Karpas-422 (cell line): Measurements from ENCODE around the gene EPO. TPM values are rescaled to one million over a fixed set of nuclear protein-coding genes. Genes with fewer than 3 reads are reported as not detected.
"Not testable (repeated sequence)": the region's sequence is repeated elsewhere in the genome, so short reads cannot be mapped to it uniquely, and the experiment has no call there.

Experiments used
- DNase-seq: peaks from one replicate; pipeline ENCODE4 v3.0.0-alpha.2; 2015
- H2AFZ ChIP-seq: fragments of 200-600 bp; sonication (generic); 2 replicates; pipeline ENCODE4 v1.6.1; 2014; ENCODE audit warnings: antibody characterized with exemption, low read length, mixed read lengths
- H3K27ac ChIP-seq: fragments of 200-600 bp; sonication (generic); 2 replicates; pipeline ENCODE4 v1.5.1; 2014; ENCODE audit warnings: mild to moderate bottlenecking, low read length, moderate library complexity
- H3K27me3 ChIP-seq: fragments of 200-600 bp; sonication (generic); 2 replicates; pipeline ENCODE4 v1.6.1; 2014; ENCODE audit warnings: low read length, mixed read lengths
- H3K36me3 ChIP-seq: fragments of 200-600 bp; sonication (generic); 2 replicates; pipeline ENCODE4 v1.6.1; 2014; ENCODE audit warnings: low read length, mixed read lengths; ENCODE audit not compliant: insufficient read depth
- H3K4me1 ChIP-seq: fragments of 200-600 bp; sonication (generic); 2 replicates; pipeline ENCODE4 v1.6.1; 2014; ENCODE audit warnings: mild to moderate bottlenecking, low read length, mixed read lengths
- H3K4me2 ChIP-seq: fragments of 200-600 bp; sonication (generic); 2 replicates; pipeline ENCODE4 v1.6.1; 2014; ENCODE audit warnings: low read length, low read depth, mild to moderate bottlenecking; ENCODE audit not compliant: poor library complexity, severe bottlenecking
- H3K4me3 ChIP-seq: fragments of 200-600 bp; sonication (generic); 2 replicates; pipeline ENCODE4 v1.5.1; 2014; ENCODE audit warnings: mild to moderate bottlenecking, antibody characterized with exemption, low read length, mixed read lengths
- H3K79me2 ChIP-seq: fragments of 200-600 bp; sonication (generic); 2 replicates; pipeline ENCODE4 v1.6.1; 2014; ENCODE audit warnings: mild to moderate bottlenecking, low read length, mixed read lengths
- H3K9ac ChIP-seq: fragments of 200-600 bp; sonication (generic); 2 replicates; pipeline ENCODE4 v1.6.0; 2014; ENCODE audit warnings: low read length
- H3K9me2 ChIP-seq: fragments of 200-600 bp; sonication (generic), shearing (Covaris generic); replicated peaks from 2 replicates; pipeline ENCODE4 v1.6.0; 2014; ENCODE audit warnings: mild to moderate bottlenecking, low read length, moderate library complexity; ENCODE audit not compliant: insufficient read depth
- H3K9me3 ChIP-seq: fragments of 300-700, 200-600 bp; sonication (generic); 2 replicates; pipeline ENCODE4 v1.6.1; 2014; ENCODE audit warnings: low read length, mixed read lengths
- H4K20me1 ChIP-seq: fragments of 200-600 bp; sonication (generic); 2 replicates; pipeline ENCODE4 v1.6.1; 2014; ENCODE audit warnings: mild to moderate bottlenecking, antibody characterized with exemption, low read length, low read depth; ENCODE audit not compliant: insufficient read depth
- total RNA-seq: library from RNA; depleted of rRNA; stranded (reverse); fragments of >200 nt; shearing (Covaris generic); gene quantifications from 2 replicates; pipeline ENCODE4 v1.2.3, GENCODE V29; 2014; ENCODE audit warnings: low replicate concordance

EPO gene
- total RNA-seq, 1 experiment from 2014 or later = not detected

DNA sequence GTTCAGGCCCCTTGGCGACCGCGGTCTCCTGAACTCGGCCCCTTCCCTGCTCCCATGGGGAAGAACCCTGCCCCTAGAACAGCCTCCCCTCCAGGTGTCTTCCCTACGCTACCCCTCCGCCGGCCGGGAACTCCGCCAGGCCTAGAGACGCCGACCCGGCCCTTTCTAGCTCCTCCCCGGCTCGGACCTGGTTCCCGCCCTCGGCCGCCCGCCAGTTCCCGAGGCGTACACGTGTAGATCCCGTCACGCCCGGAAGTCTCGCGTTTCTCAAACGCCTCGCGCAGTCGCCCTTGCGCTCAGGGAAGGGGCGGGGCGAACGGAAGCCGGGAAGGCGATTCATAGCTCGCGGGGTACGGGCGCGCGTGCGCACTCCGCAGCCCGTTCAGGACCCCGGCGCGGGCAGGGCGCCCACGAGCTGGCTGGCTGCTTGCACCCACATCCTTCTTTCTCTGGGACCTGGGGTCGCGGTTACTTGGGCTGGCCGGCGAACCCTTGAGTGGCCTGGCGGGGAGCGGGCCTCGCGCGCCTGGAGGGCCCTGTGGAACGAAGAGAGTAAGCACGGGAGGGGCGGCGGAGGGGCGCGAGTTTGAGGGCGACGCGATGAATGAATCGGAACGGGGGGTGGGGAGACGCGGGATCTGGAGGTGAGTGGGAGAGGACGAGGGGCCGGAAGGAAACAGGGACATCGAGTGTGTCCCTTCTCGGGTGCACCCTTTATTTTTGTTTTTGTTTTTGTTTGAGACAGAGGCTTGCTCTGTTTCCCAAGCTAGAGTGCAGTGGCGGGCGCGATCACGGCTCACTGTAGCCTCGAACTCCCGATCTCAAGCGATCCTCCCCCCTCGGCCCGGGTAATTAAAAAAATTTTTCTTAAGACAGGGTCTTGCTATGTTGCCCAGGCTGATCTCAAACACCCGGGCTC lies 14.3 kb upstream of the EPO start, which contains the start of gene POP7:
Gene POP7 (plus strand): TSS at position 369 of the 919 bp plus-strand sequence. CDS start 710 bp downstream, outside the sequence.
- H3K4me3 ChIP-seq = peak within 1 kb of the TSS; percentile 100
- H3K27me3 ChIP-seq = no peaks in the 10 kb centered on the region
- H3K36me3 ChIP-seq = peaks cover 7% of the 10 kb centered on the region; the same call in 1 of the 2 replicates
- peak within 1 kb of the TSS; percentile 72 for H3K27ac ChIP-seq
- H3K9me2 ChIP-seq = no peaks in the 10 kb centered on the region
- peak within 1 kb of the TSS; percentile 93 for H2AFZ ChIP-seq
- no peaks in the 10 kb centered on the region for H3K9me3 ChIP-seq
- H4K20me1 ChIP-seq = peaks cover 9% of the 10 kb centered on the region; the same call in 1 of the 2 replicates
- peaks cover 20% of the 10 kb centered on the region for H3K4me1 ChIP-seq
- H3K79me2 ChIP-seq = peaks cover 22% of the 10 kb centered on the region
- DNase-seq = peak; percentile 100
- peak within 1 kb of the TSS; percentile 95 for H3K4me2 ChIP-seq
- H3K9ac ChIP-seq = peak within 1 kb of the TSS; percentile 100

DNA sequence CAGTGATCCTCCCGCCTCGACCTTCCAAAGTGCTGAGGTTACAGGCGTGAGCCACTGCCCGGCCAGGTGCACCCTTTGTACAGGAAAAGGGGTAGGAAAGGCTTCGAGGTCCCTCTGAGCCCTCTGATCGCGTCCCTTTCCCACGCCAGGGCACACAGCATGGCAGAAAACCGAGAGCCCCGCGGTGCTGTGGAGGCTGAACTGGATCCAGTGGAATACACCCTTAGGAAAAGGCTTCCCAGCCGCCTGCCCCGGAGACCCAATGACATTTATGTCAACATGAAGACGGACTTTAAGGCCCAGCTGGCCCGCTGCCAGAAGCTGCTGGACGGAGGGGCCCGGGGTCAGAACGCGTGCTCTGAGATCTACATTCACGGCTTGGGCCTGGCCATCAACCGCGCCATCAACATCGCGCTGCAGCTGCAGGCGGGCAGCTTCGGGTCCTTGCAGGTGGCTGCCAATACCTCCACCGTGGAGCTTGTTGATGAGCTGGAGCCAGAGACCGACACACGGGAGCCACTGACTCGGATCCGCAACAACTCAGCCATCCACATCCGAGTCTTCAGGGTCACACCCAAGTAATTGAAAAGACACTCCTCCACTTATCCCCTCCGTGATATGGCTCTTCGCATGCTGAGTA lies 13.5 kb upstream of the EPO start:
- Histone ChIP-seq H4K20me1 (peaks cover 9% of the 10 kb centered on the region; the same call in 1 of the 2 replicates), H3K27ac (peak overlapping the region; percentile 58; the same call in 1 of the 2 replicates), H3K9ac (peak overlapping the region; percentile 100), H3K9me2 (no peaks in the 10 kb centered on the region), H3K4me3 (peak overlapping the region; percentile 100), H3K27me3 (no peaks in the 10 kb centered on the region), H3K9me3 (no peaks in the 10 kb centered on the region), H3K79me2 (peaks cover 22% of the 10 kb centered on the region), H3K36me3 (peaks cover 7% of the 10 kb centered on the region; the same call in 1 of the 2 replicates), H3K4me1 (peaks cover 20% of the 10 kb centered on the region), H3K4me2 (peak overlapping the region; percentile 95), H2AFZ (no peak overlapping the region)
- no peak for DNase-seq

DNA sequence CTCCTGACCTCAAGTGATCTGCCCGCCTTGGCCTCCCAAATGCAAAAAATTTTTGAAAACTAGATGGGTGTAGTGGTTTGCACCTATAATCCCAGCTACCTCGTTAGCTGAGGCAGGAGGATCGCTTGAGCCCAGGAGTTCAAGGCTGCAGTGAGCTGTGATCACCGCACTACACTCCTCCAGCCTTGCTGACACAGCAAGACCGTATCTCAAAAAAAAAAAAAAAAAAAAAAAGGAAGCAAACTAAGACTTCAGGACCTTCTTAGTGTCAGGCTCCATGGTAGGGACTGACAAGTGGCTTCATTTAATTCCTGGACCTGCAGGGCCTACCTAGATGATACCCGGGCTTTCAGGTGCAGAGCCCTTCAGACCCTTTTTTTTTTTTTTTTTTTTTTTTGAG lies 11.9 kb upstream of the EPO start:
- Histone ChIP-seq H3K9ac (no peak overlapping the region), H3K4me3 (no peak overlapping the region), H3K4me2 (no peak overlapping the region), H3K36me3 (peaks cover 7% of the 10 kb centered on the region; the same call in 1 of the 2 replicates), H2AFZ (no peak overlapping the region), H4K20me1 (peaks cover 9% of the 10 kb centered on the region; the same call in 1 of the 2 replicates), H3K79me2 (peaks cover 22% of the 10 kb centered on the region), H3K9me3 (no peaks in the 10 kb centered on the region), H3K27ac (no peak overlapping the region), H3K9me2 (no peaks in the 10 kb centered on the region), H3K27me3 (no peaks in the 10 kb centered on the region), H3K4me1 (peaks cover 20% of the 10 kb centered on the region)
- no peak for DNase-seq

DNA sequence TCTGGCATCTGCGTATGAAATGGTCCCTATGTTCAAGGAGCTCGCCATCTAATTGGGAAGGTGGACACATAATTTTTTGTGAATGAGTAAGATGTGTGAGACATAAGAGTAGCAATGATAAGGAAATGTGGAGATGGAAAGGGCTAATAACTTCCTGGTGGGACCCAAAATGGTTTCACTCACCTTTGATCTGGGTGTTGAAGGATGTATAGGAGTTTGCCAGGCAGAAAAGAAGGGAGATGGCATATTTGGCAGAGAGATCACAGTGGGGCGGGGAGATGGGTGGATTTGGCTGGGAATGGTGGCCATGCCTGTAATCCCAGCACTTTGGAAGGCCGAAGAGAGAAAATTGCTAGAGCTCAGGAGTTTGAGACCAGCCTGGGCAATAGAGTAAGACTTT lies 9.8 kb upstream of the EPO start:
- H3K4me3 ChIP-seq = no peak overlapping the region
- no peaks in the 10 kb centered on the region for H3K9me2 ChIP-seq
- no peak overlapping the region for H3K9ac ChIP-seq
- H3K27ac ChIP-seq = no peak overlapping the region
- peaks cover 7% of the 10 kb centered on the region; the same call in 1 of the 2 replicates for H3K36me3 ChIP-seq
- DNase-seq = no peak
- no peak overlapping the region for H3K4me2 ChIP-seq
- no peaks in the 10 kb centered on the region for H3K27me3 ChIP-seq
- peaks cover 9% of the 10 kb centered on the region; the same call in 1 of the 2 replicates for H4K20me1 ChIP-seq
- H3K79me2 ChIP-seq = peaks cover 22% of the 10 kb centered on the region
- peaks cover 13% of the 10 kb centered on the region for H3K4me1 ChIP-seq
- no peaks in the 10 kb centered on the region for H3K9me3 ChIP-seq
- H2AFZ ChIP-seq = no peak overlapping the region

DNA sequence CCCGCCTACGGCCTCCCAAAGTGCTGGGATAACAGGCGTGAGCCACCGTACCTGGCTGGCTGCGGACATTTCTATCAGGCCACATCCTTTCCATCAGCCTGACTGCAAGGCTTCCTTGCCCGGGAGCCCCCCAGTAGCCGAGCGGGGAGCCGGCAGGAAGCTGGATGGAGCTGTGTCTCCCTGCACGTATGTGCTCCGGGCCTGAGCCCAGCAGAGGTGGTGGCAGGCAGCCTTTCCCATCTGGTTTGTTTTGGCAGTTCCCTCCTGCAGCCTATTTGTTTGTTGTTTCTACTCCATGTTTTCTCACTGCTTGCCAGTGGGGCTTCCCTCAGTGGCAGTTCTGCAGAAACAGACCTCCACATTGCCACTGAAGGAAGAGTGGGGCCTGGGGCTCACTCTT lies 8.9 kb upstream of the EPO start:
- H3K4me1 ChIP-seq = peaks cover 11% of the 10 kb centered on the region
- no peak overlapping the region for H2AFZ ChIP-seq
- DNase-seq = no peak
- H3K9ac ChIP-seq = no peak overlapping the region
- H3K36me3 ChIP-seq = peaks cover 7% of the 10 kb centered on the region; the same call in 1 of the 2 replicates
- peaks cover 17% of the 10 kb centered on the region for H3K79me2 ChIP-seq
- H3K27ac ChIP-seq = no peak overlapping the region
- H3K9me2 ChIP-seq = no peaks in the 10 kb centered on the region
- no peaks in the 10 kb centered on the region for H3K9me3 ChIP-seq
- H3K4me2 ChIP-seq = no peak overlapping the region
- H3K27me3 ChIP-seq = no peaks in the 10 kb centered on the region
- H3K4me3 ChIP-seq = no peak overlapping the region
- peaks cover 9% of the 10 kb centered on the region; the same call in 1 of the 2 replicates for H4K20me1 ChIP-seq

DNA sequence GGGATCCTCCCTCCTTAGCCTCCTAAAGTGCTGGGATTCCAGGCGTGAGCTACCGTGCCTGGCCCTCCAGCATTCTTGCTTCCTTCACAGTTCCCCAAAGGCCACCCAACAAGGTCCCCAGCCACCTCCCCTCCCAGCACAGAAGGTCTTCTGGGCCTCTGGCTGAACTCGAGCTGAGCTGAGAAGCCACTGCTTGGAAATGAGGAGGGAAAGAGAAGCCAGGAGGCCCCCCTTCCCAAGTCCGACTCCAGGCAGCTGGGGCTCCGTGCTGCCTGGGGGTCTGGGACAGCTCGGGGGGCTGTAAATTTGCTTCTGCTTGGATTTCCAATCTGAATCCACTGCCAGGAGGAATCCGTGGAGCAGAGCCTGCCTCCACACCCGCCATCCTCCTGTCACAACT lies 5.5 kb upstream of the EPO start:
- Histone ChIP-seq H2AFZ (no peak overlapping the region), H3K4me3 (no peak overlapping the region), H3K36me3 (no peaks in the 10 kb centered on the region), H3K4me2 (no peak overlapping the region), H3K9me3 (no peaks in the 10 kb centered on the region), H3K9ac (no peak overlapping the region), H3K27ac (no peak overlapping the region), H4K20me1 (no peaks in the 10 kb centered on the region), H3K9me2 (no peaks in the 10 kb centered on the region), H3K79me2 (no peaks in the 10 kb centered on the region), H3K4me1 (no peaks in the 10 kb centered on the region), H3K27me3 (no peaks in the 10 kb centered on the region)
- DNase-seq = no peak

DNA sequence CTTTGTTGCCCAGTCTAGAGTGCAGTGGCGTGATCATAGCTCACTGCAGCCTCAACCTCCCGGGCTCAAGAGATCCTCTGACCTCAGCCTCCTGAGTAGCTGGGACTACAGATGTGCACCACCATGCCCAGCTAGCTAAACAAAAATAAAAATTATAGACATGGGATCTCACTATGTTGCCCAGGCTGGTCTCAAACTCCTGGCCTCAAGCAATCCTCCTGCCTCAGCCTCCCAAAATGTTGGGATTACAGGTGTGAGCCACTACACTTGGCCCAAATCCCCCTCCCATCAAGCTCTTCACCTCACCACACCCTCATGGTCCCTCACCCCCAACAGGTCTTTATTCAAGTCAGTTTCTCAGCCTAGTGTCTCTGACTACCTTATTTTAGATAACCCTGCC lies 3.2 kb upstream of the EPO start:
- H3K4me2 ChIP-seq, DNase-seq, H3K79me2 ChIP-seq, H3K4me3 ChIP-seq, H3K9me3 ChIP-seq, H3K9me2 ChIP-seq, H3K4me1 ChIP-seq, H3K27ac ChIP-seq, H4K20me1 ChIP-seq, H2AFZ ChIP-seq, H3K9ac ChIP-seq, H3K27me3 ChIP-seq, H3K36me3 ChIP-seq: not testable (repeated sequence)
